CD4-positive, alpha-beta T cell treated with Interleukin-15 for 1 hour (primary cell): ENCODE results near the gene SPSB3.

Experiments used
- DNase-seq: peaks from one replicate; pipeline ENCODE4 v3.0.0-alpha.2; 2020

The SPSB3 gene

DNA sequence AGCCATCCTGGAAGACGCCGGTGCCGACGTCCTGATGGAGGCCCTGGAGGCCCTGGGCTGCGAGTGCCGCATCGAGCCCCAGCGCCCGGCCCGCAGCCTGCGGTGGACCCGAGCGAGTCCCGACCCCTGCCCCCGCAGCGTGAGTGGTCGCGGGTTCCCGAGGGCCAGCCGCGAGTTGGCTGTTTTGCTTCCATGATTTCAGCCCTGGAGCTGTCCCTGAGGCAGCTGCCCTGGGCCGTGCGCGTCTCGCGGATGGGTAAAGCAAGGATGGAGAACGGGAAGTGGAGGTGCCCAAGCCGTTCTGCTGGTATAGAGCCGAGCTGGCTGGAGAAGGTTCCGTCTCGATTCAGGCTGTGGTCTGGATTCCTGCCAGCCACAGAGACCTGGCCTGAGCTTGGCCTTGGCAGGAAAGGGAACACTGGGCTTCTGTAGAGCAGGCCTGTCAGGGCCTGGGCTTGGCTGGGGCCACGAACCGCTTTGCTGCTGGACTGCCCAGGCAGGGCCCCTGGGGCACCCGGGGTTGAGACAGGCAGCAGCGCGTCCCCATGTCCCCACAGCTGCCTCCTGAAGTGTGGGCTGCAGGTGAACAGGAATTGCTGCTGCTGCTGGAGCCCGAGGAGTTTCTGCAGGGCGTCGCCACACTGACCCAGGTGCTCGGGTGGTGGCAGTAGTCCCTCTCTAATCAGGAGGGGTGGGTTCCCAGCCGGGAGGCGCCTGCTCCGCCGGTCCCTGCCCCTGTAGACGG lies 8.5 kb downstream of the SPSB3 start:
- no peak for DNase-seq

DNA sequence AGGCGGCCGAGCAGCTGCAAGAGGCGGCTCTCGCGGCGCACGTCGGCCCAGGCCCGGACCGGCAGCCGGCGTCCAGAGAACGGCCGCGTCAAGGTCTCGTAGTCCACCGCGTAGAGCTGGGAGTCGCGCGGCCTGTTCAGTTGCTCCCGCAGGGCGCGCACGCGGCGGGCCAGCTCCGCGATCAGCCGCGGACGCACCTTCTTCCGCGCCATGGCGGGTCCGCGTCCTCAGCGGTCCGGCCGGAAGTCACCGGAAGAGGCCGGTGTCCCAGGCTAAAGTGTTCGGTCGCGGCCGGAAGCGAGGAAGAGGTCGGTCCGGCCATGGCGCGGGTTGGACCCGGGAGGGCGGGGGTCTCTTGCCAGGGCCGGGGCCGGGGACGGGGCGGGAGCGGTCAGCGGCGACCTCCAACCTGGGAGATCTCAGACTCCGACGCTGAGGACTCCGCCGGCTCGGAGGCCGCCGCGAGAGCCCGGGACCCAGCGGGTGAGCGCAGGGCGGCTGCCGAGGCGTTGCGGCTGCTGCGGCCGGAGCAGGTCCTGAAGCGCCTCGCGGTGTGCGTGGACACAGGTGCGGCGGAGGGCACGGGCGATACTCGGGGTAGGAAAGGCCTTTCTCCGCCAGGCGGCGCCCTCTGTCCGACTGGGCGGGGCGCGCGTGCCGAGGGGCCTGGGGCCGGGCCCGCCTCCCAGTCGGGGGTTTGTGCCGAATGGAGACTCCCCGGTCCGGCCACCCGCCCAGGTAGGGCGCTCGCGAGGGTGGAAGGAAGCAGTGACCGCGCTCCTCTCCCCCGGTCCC lies 9.3 kb downstream of the SPSB3 start, which contains the start of gene MRPS34:
Gene MRPS34, minus strand, starts transcription at position 227 of the 795 bp plus-strand sequence. Its CDS starts 15 bp downstream, at position 212.
- DNase-seq = peak; percentile 78

DNA sequence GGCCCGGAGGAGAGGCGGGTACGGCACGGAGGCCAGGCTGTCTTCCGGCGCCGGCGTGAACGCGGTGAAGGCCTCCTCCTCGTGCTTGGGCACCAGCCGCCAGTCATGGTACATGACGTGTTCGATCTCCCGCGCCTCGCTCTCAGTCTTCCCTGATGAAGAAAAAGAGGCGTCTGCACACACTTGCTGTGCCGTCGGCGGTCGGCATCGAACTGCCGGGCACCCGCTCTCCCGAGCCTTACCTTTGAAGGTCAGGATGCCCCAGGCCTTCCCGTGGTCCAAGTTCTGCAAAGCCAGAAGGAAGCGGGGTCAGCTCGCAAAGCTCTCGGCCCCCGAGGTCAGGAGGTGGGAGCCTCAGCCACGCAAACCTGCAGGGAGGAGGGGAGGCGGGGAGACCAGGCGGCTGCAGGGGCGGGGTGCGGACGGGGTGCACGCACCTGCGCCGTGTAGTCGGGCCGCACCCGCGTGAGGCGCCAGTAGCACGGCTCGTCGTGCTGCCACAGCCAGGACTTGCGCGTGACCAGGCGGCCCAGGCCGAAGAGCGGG lies 9.9 kb downstream of the SPSB3 start, which contains the start of gene EME2:
Gene EME2, plus strand, starts transcription at position 449 of the 546 bp plus-strand sequence. CDS start 418 bp downstream, outside the sequence.
- no peak for DNase-seq

GRCh38 chr16:1771864-1772361 lies 10.5 kb downstream of the SPSB3 start:
- no peak for DNase-seq

DNA sequence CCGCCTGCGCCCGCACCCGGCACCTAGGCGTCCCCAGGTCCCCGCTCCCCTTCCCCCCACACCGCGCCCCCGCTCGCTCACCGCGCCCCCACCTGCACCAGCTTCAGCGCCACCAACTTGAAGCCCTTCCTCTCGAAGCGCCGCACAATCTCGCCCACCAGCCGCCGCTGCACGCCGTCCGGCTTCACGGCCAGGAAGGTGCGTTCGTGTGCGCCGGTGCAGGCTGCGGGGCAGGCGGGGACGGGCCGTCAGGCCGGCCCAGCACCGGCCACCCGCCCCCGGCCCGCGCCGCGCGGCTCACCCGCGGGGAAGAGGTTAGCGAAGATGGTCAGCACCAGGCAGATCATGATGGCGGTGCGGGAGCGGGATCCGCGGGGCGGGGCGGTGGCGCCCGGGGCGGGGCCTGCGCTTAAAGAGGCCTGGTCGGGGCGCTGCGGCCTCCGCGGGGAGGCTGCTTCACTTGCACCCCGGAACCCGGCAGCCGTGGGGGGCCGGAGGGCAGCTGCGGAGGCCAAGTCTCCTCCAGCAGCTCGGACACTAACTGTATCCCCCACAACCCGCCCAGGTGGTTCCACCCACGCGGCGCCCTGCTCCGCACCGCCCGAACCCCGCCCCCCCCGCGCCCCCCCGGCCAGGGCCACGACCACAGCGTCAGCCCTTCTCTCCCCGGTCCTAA lies 11.0 kb downstream of the SPSB3 start, which contains the start of gene NME3:
Gene NME3, minus strand, starts transcription at position 356 of the 676 bp plus-strand sequence. Its CDS starts 9 bp downstream, at position 347.
- DNase-seq = peak; percentile 64

- DNase-seq = peak; percentile 42
Measured at GRCh38 chr16:1770328-1771187, 11.8 kb downstream of the SPSB3 start.

DNA sequence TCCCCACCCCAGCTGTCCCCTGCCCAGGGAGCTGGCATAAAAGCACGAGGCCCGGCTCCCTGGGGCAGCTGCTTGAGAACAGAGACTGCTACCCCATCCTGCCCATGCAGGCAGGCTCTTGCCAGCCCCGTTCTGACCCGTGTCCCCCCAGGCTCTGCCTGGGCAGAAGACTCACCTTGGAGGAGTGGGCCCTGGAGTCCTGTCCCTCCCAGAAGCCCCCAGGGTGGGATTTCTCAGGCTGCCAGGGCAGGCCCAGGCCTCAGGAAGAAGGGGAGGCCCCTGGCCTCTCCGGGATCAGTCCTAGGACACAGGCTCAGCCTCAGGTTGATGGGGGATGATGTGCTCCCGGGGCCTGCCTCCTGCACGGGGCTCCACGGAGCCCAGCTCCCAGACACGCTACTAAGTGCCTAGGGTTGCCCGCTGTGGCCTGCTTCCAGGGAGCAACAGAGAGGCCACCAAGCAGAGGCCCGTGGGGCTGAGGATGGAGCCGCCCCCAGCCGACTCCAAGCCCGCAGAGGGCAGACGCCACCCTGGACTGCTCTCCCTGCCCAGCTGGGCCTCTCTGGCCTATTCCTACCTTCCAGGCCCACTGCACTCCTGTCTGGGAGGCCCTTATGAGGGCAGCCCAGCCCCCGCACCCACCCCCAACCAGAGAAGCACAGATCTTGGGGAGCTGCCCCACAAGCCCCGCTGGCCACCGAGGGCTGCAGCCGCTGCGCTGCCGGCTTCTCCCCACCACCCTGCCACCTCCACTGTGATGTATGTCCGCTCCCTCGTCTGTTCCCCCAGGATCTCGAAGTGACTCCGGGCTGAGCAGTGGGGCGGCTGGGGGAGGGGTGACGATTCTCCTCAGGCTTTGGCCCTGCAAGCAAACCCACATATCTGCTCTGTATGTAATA lies 12.7 kb downstream of the SPSB3 start:
- no peak for DNase-seq

- no peak for DNase-seq
Measured at GRCh38 chr16:1768767-1769401, 13.5 kb downstream of the SPSB3 start.

DNA sequence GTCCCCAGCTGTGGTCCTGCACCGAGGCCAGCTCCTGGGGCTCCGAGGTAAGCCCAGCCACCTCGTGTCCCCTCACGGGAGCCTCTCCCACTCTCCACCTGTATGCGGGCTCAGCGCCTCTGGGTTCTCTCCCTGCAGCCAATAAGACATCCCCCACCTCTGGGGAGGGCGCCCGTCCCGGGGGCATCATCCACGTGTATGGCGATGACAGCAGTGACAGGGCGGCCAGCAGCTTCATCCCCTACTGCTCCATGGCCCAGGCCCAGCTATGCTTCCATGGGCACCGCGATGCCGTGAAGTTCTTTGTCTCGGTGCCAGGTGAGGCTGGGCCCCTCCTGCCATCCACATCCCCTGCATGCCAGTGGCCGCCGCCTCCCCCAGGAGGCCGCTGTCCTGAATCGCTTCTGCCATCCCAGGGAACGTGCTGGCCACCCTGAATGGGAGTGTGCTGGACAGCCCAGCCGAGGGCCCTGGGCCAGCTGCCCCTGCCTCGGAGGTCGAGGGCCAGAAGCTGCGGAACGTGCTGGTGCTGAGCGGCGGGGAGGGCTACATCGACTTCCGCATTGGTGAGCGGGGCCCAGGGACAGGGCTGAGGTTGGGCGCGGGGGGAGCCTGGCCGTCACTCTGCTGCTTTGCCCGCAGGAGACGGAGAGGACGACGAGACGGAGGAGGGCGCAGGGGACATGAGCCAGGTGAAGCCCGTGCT lies 14.2 kb downstream of the SPSB3 start:
- DNase-seq = no peak

- no peak for DNase-seq
Measured at GRCh38 chr16:1767116-1767994, 15.0 kb downstream of the SPSB3 start.

DNA sequence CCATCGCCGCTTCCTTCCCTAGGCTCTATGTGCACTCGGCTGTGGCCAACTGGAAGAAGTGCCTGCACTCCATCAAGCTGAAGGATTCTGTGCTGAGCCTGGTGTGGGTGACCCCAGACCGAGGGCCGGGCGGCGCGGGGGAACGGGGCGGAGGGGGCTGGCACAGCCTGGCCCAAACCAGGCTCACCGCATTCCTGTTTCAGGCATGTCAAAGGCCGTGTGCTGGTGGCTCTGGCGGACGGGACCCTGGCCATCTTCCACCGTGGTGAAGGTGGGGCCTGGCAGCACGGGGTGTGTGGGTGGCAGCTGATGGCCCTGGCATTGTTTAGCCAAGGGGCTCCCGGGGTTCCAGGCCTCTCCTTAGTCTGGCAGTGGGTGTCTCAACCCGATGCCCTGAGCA lies 15.7 kb downstream of the SPSB3 start:
- no peak for DNase-seq

DNA sequence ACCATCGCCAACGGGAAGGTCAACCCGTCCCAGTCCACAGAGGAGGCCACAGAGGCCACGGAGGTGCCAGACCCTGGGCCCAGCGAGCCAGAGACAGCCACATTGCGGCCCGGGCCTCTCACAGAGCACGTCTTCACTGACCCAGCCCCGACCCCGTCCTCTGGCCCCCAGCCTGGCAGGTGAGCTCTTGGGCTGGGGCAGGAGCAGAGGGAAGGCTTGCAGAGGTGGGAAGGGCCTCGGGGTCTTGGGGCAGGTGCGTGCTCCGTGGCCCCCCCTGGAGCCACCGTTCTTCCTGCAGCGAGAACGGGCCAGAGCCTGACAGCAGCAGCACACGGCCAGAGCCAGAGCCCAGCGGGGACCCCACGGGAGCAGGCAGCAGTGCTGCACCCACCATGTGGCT lies 16.1 kb downstream of the SPSB3 start:
- DNase-seq = no peak

- no peak for DNase-seq
Measured at GRCh38 chr16:1765826-1766225, 16.5 kb downstream of the SPSB3 start.

GRCh38 chr16:1764971-1765370 lies 17.4 kb downstream of the SPSB3 start:
- DNase-seq = no peak

DNA sequence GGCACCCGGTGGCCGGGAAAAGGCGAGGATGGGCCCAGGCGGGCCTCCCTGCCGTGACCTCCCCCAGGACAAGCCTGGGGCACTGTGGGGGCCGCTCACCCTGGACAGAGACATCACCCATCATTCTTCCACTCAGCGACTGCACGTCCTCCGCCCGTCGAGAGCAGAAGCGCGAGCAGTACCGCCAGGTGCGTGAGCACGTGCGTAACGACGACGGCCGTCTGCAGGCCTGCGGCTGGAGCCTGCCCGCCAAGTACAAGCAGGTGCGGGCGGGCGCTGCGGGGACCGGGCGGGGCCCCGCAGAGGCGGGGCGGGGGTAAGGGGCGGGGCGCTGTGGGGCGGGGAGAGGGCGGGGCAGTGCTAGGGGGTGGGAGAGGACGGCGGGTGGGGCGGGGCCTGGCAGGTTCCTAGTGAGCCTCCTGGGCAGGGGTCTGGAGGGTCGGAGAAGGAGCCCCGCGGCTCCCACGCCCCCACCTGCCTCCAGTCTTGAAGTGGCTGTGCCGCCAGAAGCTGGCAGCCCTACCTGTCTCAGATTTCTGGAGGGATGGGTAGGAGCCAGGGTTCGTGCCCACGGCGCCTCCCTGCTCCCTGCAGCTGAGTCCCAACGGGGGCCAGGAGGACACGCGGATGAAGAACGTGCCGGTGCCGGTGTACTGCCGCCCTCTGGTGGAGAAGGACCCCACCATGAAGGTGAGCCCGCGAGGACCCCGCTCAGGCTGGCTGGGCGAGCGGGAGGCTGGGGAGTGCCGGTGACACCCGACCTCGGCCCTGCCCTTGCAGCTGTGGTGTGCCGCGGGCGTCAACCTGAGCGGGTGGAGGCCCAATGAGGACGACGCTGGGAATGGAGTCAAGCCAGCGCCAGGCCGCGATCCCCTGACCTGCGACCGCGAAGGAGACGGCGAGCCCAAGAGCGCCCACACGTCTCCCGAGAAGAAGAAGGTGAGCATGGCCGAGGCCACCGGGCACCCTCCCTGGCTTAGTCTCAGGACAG lies 18.6 kb downstream of the SPSB3 start:
- no peak for DNase-seq

DNA sequence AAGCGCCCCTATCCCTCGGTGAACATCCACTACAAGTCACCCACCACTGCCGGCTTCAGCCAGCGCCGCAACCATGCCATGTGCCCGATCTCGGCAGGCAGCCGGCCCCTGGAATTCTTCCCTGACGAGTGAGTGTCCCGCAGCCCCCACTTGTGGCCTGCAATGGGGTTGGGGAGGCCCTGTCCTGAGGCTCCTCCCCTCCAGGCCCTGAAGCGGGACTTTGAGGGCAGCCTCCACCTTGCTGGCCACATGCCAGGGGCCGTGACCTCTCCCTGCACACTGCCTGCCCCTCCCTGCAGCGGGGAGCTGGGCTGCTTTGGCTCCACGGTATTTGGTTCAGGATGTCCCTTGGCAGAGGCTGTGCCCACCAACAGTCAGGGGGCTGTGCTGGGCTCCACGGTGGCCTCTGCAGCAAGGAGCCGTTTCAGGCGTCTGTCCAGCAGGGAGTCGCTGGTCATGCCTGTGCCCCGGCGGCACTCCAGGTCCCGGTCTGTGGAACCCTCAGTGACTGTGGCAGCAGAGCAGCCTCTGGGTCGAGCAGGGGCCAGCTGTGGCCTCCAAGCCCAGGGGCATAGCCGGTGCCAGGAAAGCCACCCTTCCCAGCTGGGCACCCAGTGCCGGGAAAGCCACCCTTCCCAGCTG lies 19.4 kb downstream of the SPSB3 start:
- DNase-seq = no peak
